Body of pancreas (tissue), 4 donors: ENCODE data around the gene CCND1. TPM values are rescaled to one million over a fixed set of nuclear protein-coding genes. Genes with fewer than 3 reads are reported as not detected.
A peak's percentile ranks its signal among the peaks of the same experiment; 100 is the strongest.
"Not testable (repeated sequence)": the region's sequence is repeated elsewhere in the genome, so short reads cannot be mapped to it uniquely, and the experiment has no call there.

Source experiments
- ATAC-seq: fragments of 150-250 bp; one replicate; pipeline ENCODE4 v1.9.1; 2016
- DNase-seq, 4 donors: peaks; one replicate each; pipeline ENCODE4 v3.0.0-alpha.2; 2019
- H3K27ac ChIP-seq, 4 donors: fragments of 200-600 bp; sonication (generic); 1 replicate in 3 of 4; 2 replicates in 1 of 4; pipeline versions ENCODE4 v1.5.1 to v1.6.1; 2016 to 2019; ENCODE audit warnings: mild to moderate bottlenecking in 1 of 4, mixed read lengths in 1 of 4, moderate library complexity in 1 of 4
- H3K27me3 ChIP-seq, 2 donors: fragments of 200-600 bp; sonication (generic); one replicate each; pipeline ENCODE4 v1.6.0; 2016; ENCODE audit warnings: mild to moderate bottlenecking in 1 of 2
- H3K36me3 ChIP-seq, 2 donors: fragments of 200-600 bp; sonication (generic); replicated peaks in 1 of 2; 2 replicates each; pipeline ENCODE4 v1.5.1; 2016; ENCODE audit warnings: low read depth in 2 of 2; ENCODE audit not compliant: insufficient read depth in 1 of 2
- H3K4me1 ChIP-seq: fragments of 200-600 bp; sonication (generic); one replicate; pipeline ENCODE4 v1.6.0; 2016
- H3K4me3 ChIP-seq, 2 donors: fragments of 200-600 bp; sonication (generic); 1 replicate in 1 of 2; 2 replicates in 1 of 2; pipeline ENCODE4 v1.5.1; 2016 to 2019
- H3K9me3 ChIP-seq, 3 donors: fragments of 200-600 bp; sonication (generic); 1 replicate in 2 of 3; 2 replicates in 1 of 3; pipeline ENCODE4 v1.5.1; 2016
- POLR2A ChIP-seq, 3 donors: fragments of 450-650 bp; IDR thresholded peaks; one replicate each; pipeline ENCODE4 v1.6.1; 2016; ENCODE audit warnings: antibody characterized with exemption in 3 of 3, mild to moderate bottlenecking in 2 of 3
- WGBS, 2 donors: methylation state at CpG; one replicate each; pipeline ENCODE4 v1.1.5; 2017; 5-methylcytosine and 5-hydroxymethylcytosine counted together
- intact Hi-C: fragments of 100-400 bp; cut with DNase I; formaldehyde crosslinking; loops from one replicate; pipeline ENCODE4 v1.15.1; 2023
- total RNA-seq, 2 donors: library from RNA; depleted of rRNA; stranded (reverse); fragments of >200 nt; gene quantifications; one replicate each; pipeline ENCODE4 v1.1.0, GENCODE V29; 2016
- TF ChIP-seq, protein P1 (sequence below), 7 experiments: fragments of 450-650 bp in 4 of 7; fragments of 200-600 bp in 3 of 7; sonication (generic) in 3 of 7; IDR thresholded peaks; one replicate each; pipeline ENCODE4 v1.5.1; 2016 to 2019; ENCODE audit warnings: antibody characterized with exemption in 7 of 7

CCND1 gene
- total RNA-seq, 2 donors from 2014 or later, result 90.3 to 201 TPM

DNA sequence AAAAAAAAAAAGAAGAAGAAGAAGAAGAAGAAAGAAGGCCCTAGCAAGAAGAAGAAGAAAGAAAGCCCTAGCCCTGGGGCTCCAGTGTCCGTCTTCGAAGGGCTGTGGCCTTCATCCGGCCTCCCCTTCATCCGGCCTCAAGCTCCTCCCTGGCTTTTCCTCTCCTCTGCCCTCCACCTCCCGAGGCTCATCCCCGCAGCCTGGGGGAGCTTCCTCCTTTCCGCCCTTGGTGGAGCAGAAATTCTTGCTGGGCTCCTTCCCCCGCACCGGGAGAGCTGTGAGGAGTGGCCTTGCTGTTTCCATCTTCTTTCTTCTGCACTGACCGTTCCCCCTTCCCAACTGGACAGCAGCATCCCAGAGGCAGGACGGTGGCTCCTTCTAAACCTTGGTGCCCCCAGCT is 43.7 kb downstream of the CCND1 start:
- H3K9me3 ChIP-seq, result no peaks in the 10 kb centered on the region
- no peak overlapping the region for H3K27ac ChIP-seq
- intact Hi-C loops, result loop anchor here (5.0 kb wide), 1 partner anchor 203 kb away; no protein-coding TSS in a partner anchor
- no peak overlapping the region for H3K4me3 ChIP-seq
- no peaks in the 10 kb centered on the region for H3K27me3 ChIP-seq
- 75 to 78% methylated on average over 11 of the region's 11 CpGs for WGBS, 2 donors
- no peaks in the 10 kb centered on the region for H3K36me3 ChIP-seq
- TF ChIP-seq, protein P1, sequence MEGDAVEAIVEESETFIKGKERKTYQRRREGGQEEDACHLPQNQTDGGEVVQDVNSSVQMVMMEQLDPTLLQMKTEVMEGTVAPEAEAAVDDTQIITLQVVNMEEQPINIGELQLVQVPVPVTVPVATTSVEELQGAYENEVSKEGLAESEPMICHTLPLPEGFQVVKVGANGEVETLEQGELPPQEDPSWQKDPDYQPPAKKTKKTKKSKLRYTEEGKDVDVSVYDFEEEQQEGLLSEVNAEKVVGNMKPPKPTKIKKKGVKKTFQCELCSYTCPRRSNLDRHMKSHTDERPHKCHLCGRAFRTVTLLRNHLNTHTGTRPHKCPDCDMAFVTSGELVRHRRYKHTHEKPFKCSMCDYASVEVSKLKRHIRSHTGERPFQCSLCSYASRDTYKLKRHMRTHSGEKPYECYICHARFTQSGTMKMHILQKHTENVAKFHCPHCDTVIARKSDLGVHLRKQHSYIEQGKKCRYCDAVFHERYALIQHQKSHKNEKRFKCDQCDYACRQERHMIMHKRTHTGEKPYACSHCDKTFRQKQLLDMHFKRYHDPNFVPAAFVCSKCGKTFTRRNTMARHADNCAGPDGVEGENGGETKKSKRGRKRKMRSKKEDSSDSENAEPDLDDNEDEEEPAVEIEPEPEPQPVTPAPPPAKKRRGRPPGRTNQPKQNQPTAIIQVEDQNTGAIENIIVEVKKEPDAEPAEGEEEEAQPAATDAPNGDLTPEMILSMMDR (IDR thresholded peaks at IDR 0.05), result no peak
- no peak for TF ChIP-seq POLR2A (IDR thresholded peaks at IDR 0.05)
- ATAC-seq (no peak), DNase-seq (no peak)
- peaks cover 14% of the 10 kb centered on the region for H3K4me1 ChIP-seq

DNA sequence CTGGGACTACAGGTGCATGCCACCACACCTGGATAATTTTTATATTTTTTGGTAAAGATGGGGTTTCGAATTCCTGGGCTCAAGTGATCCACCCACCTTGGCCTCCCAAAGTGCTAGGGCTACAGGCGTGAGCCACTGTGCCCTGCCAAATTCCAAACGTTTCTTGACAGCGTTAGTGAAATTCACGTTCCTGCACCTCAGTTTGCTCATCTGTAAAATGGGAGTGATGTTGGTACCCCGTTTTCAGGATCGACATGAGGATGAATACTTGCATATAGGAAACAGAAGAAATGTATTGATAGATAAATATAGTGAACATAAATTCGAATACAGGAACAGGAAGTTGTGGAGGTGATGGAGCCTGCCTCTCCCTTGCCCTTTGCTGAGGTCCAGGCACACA is 44.4 kb downstream of the CCND1 start:
- TF ChIP-seq, protein P1 (IDR thresholded peaks at IDR 0.05), result no peak
- TF ChIP-seq POLR2A (IDR thresholded peaks at IDR 0.05), result no peak

DNA sequence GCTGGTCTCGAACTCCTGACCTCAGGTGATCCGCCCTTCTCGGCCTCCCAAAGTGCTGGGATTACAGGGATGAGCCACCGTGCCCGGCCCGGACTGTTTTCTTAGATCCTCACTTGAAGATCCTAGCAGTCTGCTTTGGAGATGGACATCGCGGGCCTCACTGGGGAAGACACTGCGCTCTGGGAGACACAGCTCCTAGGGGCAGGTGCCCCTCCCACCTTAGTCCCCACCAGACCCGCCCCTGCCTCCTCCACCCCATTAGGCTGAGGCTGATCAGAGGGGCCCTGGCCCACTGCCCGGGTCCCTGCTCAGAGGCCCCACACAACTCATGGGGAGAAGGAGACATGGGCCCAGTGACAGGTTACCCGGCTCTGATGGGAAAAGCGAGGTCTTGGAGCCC is 45.5 kb downstream of the CCND1 start:
- no peaks in the 10 kb centered on the region for H3K9me3 ChIP-seq

More for the DNA sequence above, 44.4 kb downstream of the CCND1 start:
- ATAC-seq (no peak), DNase-seq (no peak)
- Histone ChIP-seq H3K4me1 (peaks cover 14% of the 10 kb centered on the region), H3K4me3 (no peak overlapping the region), H3K9me3 (no peaks in the 10 kb centered on the region), H3K27ac (no peak overlapping the region), H3K36me3 (no peaks in the 10 kb centered on the region), H3K27me3 (no peaks in the 10 kb centered on the region)
- intact Hi-C loops, result no loop called here
- 34 to 50% methylated on average over 7 to 8 of the region's 8 CpGs for WGBS, 2 donors

DNA sequence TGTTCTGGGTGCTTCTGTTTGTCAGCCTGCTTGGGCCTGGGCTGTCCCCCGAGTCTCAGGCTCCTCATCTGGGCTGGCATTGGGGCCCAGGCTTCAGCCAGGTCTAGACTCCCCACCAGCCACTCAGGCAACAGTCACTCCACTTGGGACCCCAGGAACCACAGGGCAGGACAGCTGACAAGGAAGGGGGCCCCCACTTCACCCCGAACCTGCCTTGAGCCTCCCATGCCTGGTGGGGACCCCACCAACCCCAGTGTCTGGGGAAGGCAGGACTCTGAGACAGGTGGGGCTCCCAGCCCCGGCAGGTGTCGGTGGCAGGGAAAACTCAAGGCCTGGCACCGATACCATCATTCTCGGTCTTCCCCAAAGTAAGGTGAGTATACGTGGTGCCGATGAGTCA is 45.9 kb downstream of the CCND1 start:
- H3K27ac ChIP-seq, result no peak overlapping the region
- H3K27me3 ChIP-seq, result no peaks in the 10 kb centered on the region
- 83 to 94% methylated on average over 6 to 8 of the region's 8 CpGs for WGBS, 2 donors
- H3K36me3 ChIP-seq, result no peaks in the 10 kb centered on the region
- DNase-seq (no peak), ATAC-seq (no peak)
- no peak overlapping the region for H3K4me3 ChIP-seq
- peaks cover 14% of the 10 kb centered on the region for H3K4me1 ChIP-seq
- intact Hi-C loops, result no loop called here
- no peak for TF ChIP-seq POLR2A (IDR thresholded peaks at IDR 0.05)
- TF ChIP-seq, protein P1 (IDR thresholded peaks at IDR 0.05), result no peak
- no peaks in the 10 kb centered on the region for H3K9me3 ChIP-seq

More for the DNA sequence above, 45.5 kb downstream of the CCND1 start:
- intact Hi-C loops, result no loop called here
- no peaks in the 10 kb centered on the region for H3K36me3 ChIP-seq
- no peak overlapping the region for H3K4me3 ChIP-seq
- 58 to 65% methylated on average over 8 to 13 of the region's 13 CpGs for WGBS, 2 donors
- peaks cover 14% of the 10 kb centered on the region for H3K4me1 ChIP-seq
- TF ChIP-seq, protein P1 (IDR thresholded peaks at IDR 0.05), result no peak
- TF ChIP-seq POLR2A (IDR thresholded peaks at IDR 0.05), result no peak
- DNase-seq (no peak), ATAC-seq (no peak)
- no peaks in the 10 kb centered on the region for H3K27me3 ChIP-seq
- no peak overlapping the region for H3K27ac ChIP-seq

DNA sequence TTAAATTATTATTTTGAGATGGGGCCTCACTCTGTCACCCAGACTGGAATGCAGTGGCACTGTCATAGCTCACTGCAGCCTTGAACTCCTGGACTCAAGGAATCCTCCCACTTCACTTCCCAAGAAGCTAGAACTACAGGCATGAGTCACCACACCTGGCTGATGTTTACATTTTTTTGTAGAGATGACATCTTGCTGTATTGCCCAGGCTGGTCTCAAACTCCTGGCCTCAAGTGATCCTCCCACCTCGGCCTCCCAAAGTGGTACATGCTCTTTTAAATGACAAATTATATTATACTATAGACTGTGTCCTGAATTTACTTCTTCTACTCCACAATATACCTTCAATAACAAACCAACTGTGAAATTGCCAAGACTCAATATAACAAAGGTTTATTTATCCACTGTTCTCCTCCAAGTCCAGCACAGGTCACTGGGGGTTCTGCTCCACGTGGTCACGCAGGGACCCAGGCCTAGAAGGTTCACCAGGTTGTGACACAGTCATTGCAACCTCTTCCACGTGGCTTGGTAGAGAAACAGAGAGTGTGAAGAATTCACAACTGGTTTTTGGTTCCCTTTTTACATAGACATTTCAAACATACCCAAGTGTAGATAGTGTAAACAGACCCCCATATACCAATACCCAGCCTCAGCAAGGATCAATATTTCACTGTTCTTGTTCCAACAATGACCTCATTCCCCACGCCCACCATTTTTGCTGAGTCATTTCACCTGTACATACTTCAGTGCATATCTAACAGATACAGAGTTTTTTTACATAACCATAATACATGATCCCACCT is 47.2 kb downstream of the CCND1 start:
- intact Hi-C loops, result not testable (repeated sequence)

More for the DNA sequence above, 47.2 kb downstream of the CCND1 start:
- H3K27me3 ChIP-seq, H3K4me3 ChIP-seq, H3K36me3 ChIP-seq, H3K27ac ChIP-seq, H3K9me3 ChIP-seq: not testable (repeated sequence)
- DNase-seq (peak; percentile 44 to 61 (median 54)), ATAC-seq (peak; percentile 70)
- H3K4me1 ChIP-seq, result peaks cover 14% of the 10 kb centered on the region
- WGBS, 2 donors, result 48 to 49% methylated on average over 5 of the region's 5 CpGs
